ENCODE data around the gene CACNA1I. TPM values are rescaled to one million over a fixed set of nuclear protein-coding genes. Genes with fewer than 3 reads are reported as not detected.

CACNA1I gene
- total and polyA plus RNA-seq, 7 donors, result 0.01 to 0.14 (median 0.04) TPM; not detected in 2

GRCh38 chr22:39729141-39729934 is 158.8 kb downstream of the CACNA1I start:
- TF ChIP-seq, protein P1, sequence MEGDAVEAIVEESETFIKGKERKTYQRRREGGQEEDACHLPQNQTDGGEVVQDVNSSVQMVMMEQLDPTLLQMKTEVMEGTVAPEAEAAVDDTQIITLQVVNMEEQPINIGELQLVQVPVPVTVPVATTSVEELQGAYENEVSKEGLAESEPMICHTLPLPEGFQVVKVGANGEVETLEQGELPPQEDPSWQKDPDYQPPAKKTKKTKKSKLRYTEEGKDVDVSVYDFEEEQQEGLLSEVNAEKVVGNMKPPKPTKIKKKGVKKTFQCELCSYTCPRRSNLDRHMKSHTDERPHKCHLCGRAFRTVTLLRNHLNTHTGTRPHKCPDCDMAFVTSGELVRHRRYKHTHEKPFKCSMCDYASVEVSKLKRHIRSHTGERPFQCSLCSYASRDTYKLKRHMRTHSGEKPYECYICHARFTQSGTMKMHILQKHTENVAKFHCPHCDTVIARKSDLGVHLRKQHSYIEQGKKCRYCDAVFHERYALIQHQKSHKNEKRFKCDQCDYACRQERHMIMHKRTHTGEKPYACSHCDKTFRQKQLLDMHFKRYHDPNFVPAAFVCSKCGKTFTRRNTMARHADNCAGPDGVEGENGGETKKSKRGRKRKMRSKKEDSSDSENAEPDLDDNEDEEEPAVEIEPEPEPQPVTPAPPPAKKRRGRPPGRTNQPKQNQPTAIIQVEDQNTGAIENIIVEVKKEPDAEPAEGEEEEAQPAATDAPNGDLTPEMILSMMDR (IDR thresholded peaks at IDR 0.05), result no peak
- DNase-seq (no peak), ATAC-seq (no peak)
- H3K36me3 ChIP-seq (ENCODE audit: insufficient read depth in 1 of 2, low read depth in 1 of 2), result no peaks in the 10 kb centered on the region
- no peaks in the 10 kb centered on the region for H3K9me3 ChIP-seq
- intact Hi-C loops (cut with DNase I), result no loop called here
- H3K27me3 ChIP-seq (ENCODE audit: insufficient read depth in 3 of 3, low read length in 2 of 3), result peaks cover 0 to 47% (median 0%) of the 10 kb centered on the region in 3 donors
- H3K27ac ChIP-seq, result no peak overlapping the region
- no peaks in the 10 kb centered on the region for H3K4me1 ChIP-seq
- H3K4me3 ChIP-seq, result no peak overlapping the region
- WGBS, 3 donors, result 80 to 82% (median 80%) methylated on average over 13 of the region's 13 CpGs

DNA sequence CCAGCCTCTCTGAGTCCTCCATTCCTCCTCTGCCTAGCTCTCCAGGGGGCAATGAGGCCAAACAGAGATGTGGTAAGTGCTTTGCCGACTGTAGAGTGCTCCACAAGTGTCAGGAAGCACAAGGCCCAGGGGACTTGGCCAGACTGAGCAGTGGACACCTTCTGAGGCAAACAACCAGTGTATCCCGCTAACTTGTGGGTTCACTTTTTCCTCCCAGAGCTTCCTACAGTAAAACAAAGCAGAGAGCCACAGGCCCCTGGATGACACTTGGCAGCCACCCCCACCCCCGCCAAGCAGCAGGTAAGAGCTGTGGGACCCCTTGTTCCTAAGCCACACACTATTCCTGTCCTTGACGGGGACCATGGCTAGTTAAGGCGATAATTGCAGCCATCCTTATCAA is 160.9 kb downstream of the CACNA1I start:
- peaks cover 0 to 55% (median 0%) of the 10 kb centered on the region in 3 donors for H3K27me3 ChIP-seq (ENCODE audit: insufficient read depth in 3 of 3, low read length in 2 of 3)
- DNase-seq (no peak), ATAC-seq (no peak)
- TF ChIP-seq, protein P1 (IDR thresholded peaks at IDR 0.05), result no peak
- H3K4me3 ChIP-seq, result no peak overlapping the region
- H3K27ac ChIP-seq, result no peak overlapping the region
- WGBS, 3 donors, result 81 to 82% (median 82%) methylated on average over 5 of the region's 5 CpGs
- H3K9me3 ChIP-seq, result no peaks in the 10 kb centered on the region
- no peaks in the 10 kb centered on the region for H3K36me3 ChIP-seq (ENCODE audit: insufficient read depth in 1 of 2, low read depth in 1 of 2)
- intact Hi-C loops (cut with DNase I), result no loop called here
- no peaks in the 10 kb centered on the region for H3K4me1 ChIP-seq

DNA sequence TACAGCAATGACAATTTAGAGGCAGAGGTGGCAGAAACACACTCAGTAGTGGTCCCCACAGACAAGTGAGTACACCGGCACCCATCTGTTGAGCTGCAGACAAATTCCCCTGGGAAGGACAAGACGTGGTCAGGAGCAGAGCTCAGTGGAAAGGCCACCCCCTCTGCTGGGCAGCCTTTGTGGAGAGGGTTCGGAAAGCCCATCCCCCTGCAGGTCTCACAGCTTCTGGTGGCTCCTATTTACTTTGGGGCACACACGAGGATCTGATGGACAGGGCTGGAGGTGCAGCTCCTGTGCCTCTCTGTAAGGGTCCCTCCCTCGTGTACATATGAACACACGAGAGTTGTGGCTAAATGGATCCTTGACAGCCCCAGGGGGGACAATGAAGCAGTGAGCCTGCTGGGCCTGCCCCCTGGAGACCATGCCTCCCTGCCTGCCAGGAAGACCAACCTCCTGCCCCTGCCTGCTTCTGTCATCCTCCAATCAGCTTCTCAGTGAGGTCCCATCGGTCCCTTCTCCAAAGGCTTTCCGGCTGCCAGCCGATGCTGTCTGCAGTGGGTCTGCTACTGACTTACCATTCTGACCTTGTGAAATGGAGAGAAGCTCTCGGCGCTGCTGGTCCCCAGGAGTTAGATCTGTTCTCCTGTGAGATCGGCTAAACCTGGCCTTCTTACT is 161.5 kb downstream of the CACNA1I start:
- TF ChIP-seq, protein P1 (IDR thresholded peaks at IDR 0.05), result no peak
- Histone ChIP-seq H3K4me3 (no peak overlapping the region), H3K36me3 (ENCODE audit: insufficient read depth in 1 of 2, low read depth in 1 of 2) (no peaks in the 10 kb centered on the region), H3K27me3 (ENCODE audit: insufficient read depth in 3 of 3, low read length in 2 of 3) (peaks cover 0 to 56% (median 0%) of the 10 kb centered on the region in 3 donors), H3K27ac (no peak overlapping the region), H3K4me1 (no peaks in the 10 kb centered on the region), H3K9me3 (no peaks in the 10 kb centered on the region)
- intact Hi-C loops (cut with DNase I), result no loop called here
- ATAC-seq (no peak), DNase-seq (no peak)
- WGBS, 3 donors, result 53 to 57% (median 54%) methylated on average over 12 of the region's 12 CpGs

- TF ChIP-seq, protein P1 (IDR thresholded peaks at IDR 0.05), result no peak
- Histone ChIP-seq H3K36me3 (ENCODE audit: insufficient read depth in 1 of 2, low read depth in 1 of 2) (no peaks in the 10 kb centered on the region), H3K27ac (no peak overlapping the region), H3K4me3 (no peak overlapping the region), H3K27me3 (ENCODE audit: insufficient read depth in 3 of 3, low read length in 2 of 3) (peaks cover 0 to 51% (median 0%) of the 10 kb centered on the region in 3 donors), H3K9me3 (no peaks in the 10 kb centered on the region), H3K4me1 (no peaks in the 10 kb centered on the region)
- intact Hi-C loops (cut with DNase I), result no loop called here
- 79 to 86% (median 86%) methylated on average over 8 of the region's 8 CpGs for WGBS, 3 donors
- no peak for DNase-seq
- ATAC-seq, result no peak
These were observed 162.1 kb downstream of the CACNA1I start for GRCh38 chr22:39732625-39733024.

Measured in psoas muscle (tissue), 8 donors.